ENCODE data around the gene C7orf57.

The C7orf57 gene

DNA sequence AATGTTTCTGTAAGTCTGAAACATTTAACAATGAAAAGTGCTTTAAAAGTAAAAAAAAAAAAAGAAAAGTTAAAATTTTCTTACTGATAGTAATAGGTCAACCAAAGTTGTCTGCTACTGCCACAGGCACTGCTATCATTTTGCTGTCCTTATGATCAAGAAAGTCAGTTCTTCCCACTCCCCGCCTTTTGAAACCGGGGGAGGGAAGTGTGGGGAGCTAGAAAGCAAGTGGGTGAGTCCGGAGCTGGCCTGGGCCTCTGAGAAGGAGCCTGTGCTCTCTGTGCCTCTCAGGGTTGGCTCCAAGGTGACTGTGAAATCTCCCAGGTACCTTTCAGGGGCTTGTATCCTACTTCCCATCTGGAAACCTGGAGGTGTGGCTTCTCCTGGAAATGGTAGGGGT, 7.3 kb downstream of the C7orf57 start:
- 100% methylated on average over 1 of the region's 3 CpGs for WGBS (ENCODE audit: insufficient coverage)
- H3K27ac ChIP-seq (ENCODE audit: insufficient read depth in 1 of 2, low read depth in 1 of 2, low read length in 2 of 2, poor library complexity in 1 of 2, severe bottlenecking in 2 of 2) = no peak overlapping the region
- DNase-seq = no peak
- H3K4me1 ChIP-seq (ENCODE audit: control extremely low read depth in 1 of 4, control insufficient read depth in 4 of 4, insufficient read depth in 4 of 4, low read length in 3 of 4) = peaks cover 0 to 6% (median 2%) of the 10 kb centered on the region in 4 experiments
- ChIA-PET POLR2A (no interaction called here), CTCF (no interaction called here)
- peaks cover 0 to 7% (median 1%) of the 10 kb centered on the region in 5 experiments for H3K27me3 ChIP-seq (replicated peaks in 2 of 5; ENCODE audit: control insufficient read depth in 4 of 5, insufficient read depth in 5 of 5, low read length in 4 of 5)
- H3K9me3 ChIP-seq (ENCODE audit: control extremely low read depth in 1 of 5, control insufficient read depth in 4 of 5, insufficient read depth in 2 of 5, low read depth in 1 of 5, low read length in 4 of 5) = no peaks in the 10 kb centered on the region
- no peaks in the 10 kb centered on the region for H3K36me3 ChIP-seq (ENCODE audit: control insufficient read depth in 4 of 4, insufficient read depth in 4 of 4, low read length in 3 of 4)
- no peak overlapping the region for H3K4me3 ChIP-seq (ENCODE audit: control insufficient read depth in 1 of 7, extremely low read depth in 1 of 7, insufficient read depth in 4 of 7, low read depth in 2 of 7, low read length in 6 of 7)

- WGBS (ENCODE audit: insufficient coverage) = 86% methylated on average over 8 of the region's 9 CpGs
- H3K4me3 ChIP-seq (ENCODE audit: control insufficient read depth in 1 of 7, extremely low read depth in 1 of 7, insufficient read depth in 4 of 7, low read depth in 2 of 7, low read length in 6 of 7) = no peak overlapping the region
- no peaks in the 10 kb centered on the region for H3K27me3 ChIP-seq (replicated peaks in 2 of 5; ENCODE audit: control insufficient read depth in 4 of 5, insufficient read depth in 5 of 5, low read length in 4 of 5)
- DNase-seq = no peak
- peaks cover 0 to 6% (median 2%) of the 10 kb centered on the region in 4 experiments for H3K4me1 ChIP-seq (ENCODE audit: control extremely low read depth in 1 of 4, control insufficient read depth in 4 of 4, insufficient read depth in 4 of 4, low read length in 3 of 4)
- no peaks in the 10 kb centered on the region for H3K36me3 ChIP-seq (ENCODE audit: control insufficient read depth in 4 of 4, insufficient read depth in 4 of 4, low read length in 3 of 4)
- POLR2A ChIA-PET = no interaction called here
- H3K9me3 ChIP-seq (ENCODE audit: control extremely low read depth in 1 of 5, control insufficient read depth in 4 of 5, insufficient read depth in 2 of 5, low read depth in 1 of 5, low read length in 4 of 5) = no peaks in the 10 kb centered on the region
- CTCF ChIA-PET = no interaction called here
- no peak overlapping the region for H3K27ac ChIP-seq (ENCODE audit: insufficient read depth in 1 of 2, low read depth in 1 of 2, low read length in 2 of 2, poor library complexity in 1 of 2, severe bottlenecking in 2 of 2)
Measured at GRCh38 chr7:48045195-48045765, 9.9 kb downstream of the C7orf57 start.

DNA sequence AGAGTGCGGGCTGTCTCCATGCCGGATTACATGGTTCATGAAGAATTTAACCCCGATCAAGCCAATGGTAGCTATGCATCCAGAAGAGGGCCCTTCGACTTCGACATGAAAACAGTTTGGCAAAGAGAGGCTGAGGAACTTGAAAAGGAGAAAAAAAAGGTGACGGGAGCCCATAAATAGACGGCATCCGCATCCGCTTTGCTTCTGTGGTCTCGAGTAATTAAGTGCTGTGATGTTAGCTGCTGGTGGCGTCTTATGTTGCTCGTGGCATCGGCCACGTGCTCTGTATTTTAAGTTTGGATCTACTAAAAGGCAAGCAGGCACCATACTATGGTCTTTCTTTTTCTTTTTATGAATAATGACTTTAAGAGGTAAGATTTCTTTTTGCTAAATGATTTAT, 11.1 kb downstream of the C7orf57 start:
- Histone ChIP-seq H3K27me3 (replicated peaks in 2 of 5; ENCODE audit: control insufficient read depth in 4 of 5, insufficient read depth in 5 of 5, low read length in 4 of 5) (no peaks in the 10 kb centered on the region), H3K4me3 (ENCODE audit: control insufficient read depth in 1 of 7, extremely low read depth in 1 of 7, insufficient read depth in 4 of 7, low read depth in 2 of 7, low read length in 6 of 7) (no peak overlapping the region), H3K9me3 (ENCODE audit: control extremely low read depth in 1 of 5, control insufficient read depth in 4 of 5, insufficient read depth in 2 of 5, low read depth in 1 of 5, low read length in 4 of 5) (no peaks in the 10 kb centered on the region), H3K4me1 (ENCODE audit: control extremely low read depth in 1 of 4, control insufficient read depth in 4 of 4, insufficient read depth in 4 of 4, low read length in 3 of 4) (peaks cover 0 to 6% (median 2%) of the 10 kb centered on the region in 4 experiments), H3K27ac (ENCODE audit: insufficient read depth in 1 of 2, low read depth in 1 of 2, low read length in 2 of 2, poor library complexity in 1 of 2, severe bottlenecking in 2 of 2) (no peak overlapping the region), H3K36me3 (ENCODE audit: control insufficient read depth in 4 of 4, insufficient read depth in 4 of 4, low read length in 3 of 4) (no peaks in the 10 kb centered on the region)
- CTCF ChIA-PET = interaction anchor here (1.6 kb wide), 1 partner anchor 53 kb away, joined by 3 read pairs; no protein-coding TSS in a partner anchor
- DNase-seq = peak in 2 of 3 donors; percentile 71 to 79
- POLR2A ChIA-PET = no interaction called here
- WGBS (ENCODE audit: insufficient coverage) = 52% methylated on average over 9 of the region's 14 CpGs

- H3K27ac ChIP-seq (ENCODE audit: insufficient read depth in 1 of 2, low read depth in 1 of 2, low read length in 2 of 2, poor library complexity in 1 of 2, severe bottlenecking in 2 of 2) = no peak overlapping the region
- no peaks in the 10 kb centered on the region for H3K27me3 ChIP-seq (replicated peaks in 2 of 5; ENCODE audit: control insufficient read depth in 4 of 5, insufficient read depth in 5 of 5, low read length in 4 of 5)
- POLR2A ChIA-PET = no interaction called here
- H3K4me3 ChIP-seq (ENCODE audit: control insufficient read depth in 1 of 7, extremely low read depth in 1 of 7, insufficient read depth in 4 of 7, low read depth in 2 of 7, low read length in 6 of 7) = no peak overlapping the region
- no peaks in the 10 kb centered on the region for H3K9me3 ChIP-seq (ENCODE audit: control extremely low read depth in 1 of 5, control insufficient read depth in 4 of 5, insufficient read depth in 2 of 5, low read depth in 1 of 5, low read length in 4 of 5)
- no peak for DNase-seq
- CTCF ChIA-PET = no interaction called here
- peaks cover 0 to 6% (median 2%) of the 10 kb centered on the region in 4 experiments for H3K4me1 ChIP-seq (ENCODE audit: control extremely low read depth in 1 of 4, control insufficient read depth in 4 of 4, insufficient read depth in 4 of 4, low read length in 3 of 4)
- H3K36me3 ChIP-seq (ENCODE audit: control insufficient read depth in 4 of 4, insufficient read depth in 4 of 4, low read length in 3 of 4) = no peaks in the 10 kb centered on the region
- WGBS (ENCODE audit: insufficient coverage) = 100% methylated on average over 8 of the region's 8 CpGs
Measured at GRCh38 chr7:48048113-48048512, 12.8 kb downstream of the C7orf57 start.

DNA sequence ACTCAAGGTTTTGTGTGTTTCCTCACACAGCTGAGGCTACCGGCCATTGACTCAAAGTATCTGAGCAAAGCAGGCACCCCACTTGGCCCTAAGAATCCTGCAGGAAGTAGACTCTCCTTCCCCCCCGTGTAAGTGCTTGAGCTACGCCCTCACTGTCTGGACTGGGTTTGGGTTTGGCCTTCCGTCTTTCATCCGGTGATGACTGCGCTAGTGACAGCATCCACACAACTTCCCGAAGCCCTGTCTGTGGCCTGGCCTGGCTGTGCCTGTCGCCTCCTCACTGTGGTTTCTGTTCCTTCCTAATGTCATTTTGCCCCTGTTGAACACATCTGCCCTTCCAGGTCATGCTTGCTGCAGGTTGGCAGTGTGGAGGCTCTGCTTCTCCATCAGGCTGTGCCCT, 14.5 kb downstream of the C7orf57 start:
- Histone ChIP-seq H3K27ac (ENCODE audit: insufficient read depth in 1 of 2, low read depth in 1 of 2, low read length in 2 of 2, poor library complexity in 1 of 2, severe bottlenecking in 2 of 2) (no peak overlapping the region), H3K4me1 (ENCODE audit: control extremely low read depth in 1 of 4, control insufficient read depth in 4 of 4, insufficient read depth in 4 of 4, low read length in 3 of 4) (peaks cover 0 to 4% (median 1%) of the 10 kb centered on the region in 4 experiments), H3K36me3 (ENCODE audit: control insufficient read depth in 4 of 4, insufficient read depth in 4 of 4, low read length in 3 of 4) (no peaks in the 10 kb centered on the region), H3K27me3 (replicated peaks in 2 of 5; ENCODE audit: control insufficient read depth in 4 of 5, insufficient read depth in 5 of 5, low read length in 4 of 5) (no peaks in the 10 kb centered on the region), H3K9me3 (ENCODE audit: control extremely low read depth in 1 of 5, control insufficient read depth in 4 of 5, insufficient read depth in 2 of 5, low read depth in 1 of 5, low read length in 4 of 5) (no peaks in the 10 kb centered on the region), H3K4me3 (ENCODE audit: control insufficient read depth in 1 of 7, extremely low read depth in 1 of 7, insufficient read depth in 4 of 7, low read depth in 2 of 7, low read length in 6 of 7) (no peak overlapping the region)
- WGBS (ENCODE audit: insufficient coverage) = 83% methylated on average over 8 of the region's 8 CpGs
- ChIA-PET CTCF (no interaction called here), POLR2A (no interaction called here)
- DNase-seq = no peak

DNA sequence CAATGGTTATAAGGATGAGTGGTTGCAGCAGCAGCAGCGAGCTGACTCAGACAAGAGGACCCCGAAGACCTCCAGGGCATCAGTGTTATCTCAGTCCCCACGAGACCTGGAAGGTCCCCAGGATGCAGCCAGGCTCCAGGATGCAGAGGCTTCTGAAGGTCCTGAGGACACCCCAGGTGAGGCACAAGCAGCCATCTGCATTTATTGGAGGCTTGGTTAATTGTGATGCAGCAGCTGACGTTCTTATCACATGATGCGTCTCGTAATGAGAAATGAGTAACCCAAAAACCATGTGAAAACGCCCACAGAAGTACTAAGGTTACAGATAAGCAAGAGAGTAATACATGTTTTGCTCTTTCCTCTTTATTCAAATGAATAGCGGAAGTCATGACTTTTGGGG, 17.4 kb downstream of the C7orf57 start:
- Histone ChIP-seq H3K4me1 (ENCODE audit: control extremely low read depth in 1 of 4, control insufficient read depth in 4 of 4, insufficient read depth in 4 of 4, low read length in 3 of 4) (no peaks in the 10 kb centered on the region), H3K4me3 (ENCODE audit: control insufficient read depth in 1 of 7, extremely low read depth in 1 of 7, insufficient read depth in 4 of 7, low read depth in 2 of 7, low read length in 6 of 7) (no peak overlapping the region), H3K27me3 (replicated peaks in 2 of 5; ENCODE audit: control insufficient read depth in 4 of 5, insufficient read depth in 5 of 5, low read length in 4 of 5) (no peaks in the 10 kb centered on the region), H3K36me3 (ENCODE audit: control insufficient read depth in 4 of 4, insufficient read depth in 4 of 4, low read length in 3 of 4) (no peaks in the 10 kb centered on the region), H3K27ac (ENCODE audit: insufficient read depth in 1 of 2, low read depth in 1 of 2, low read length in 2 of 2, poor library complexity in 1 of 2, severe bottlenecking in 2 of 2) (no peak overlapping the region), H3K9me3 (ENCODE audit: control extremely low read depth in 1 of 5, control insufficient read depth in 4 of 5, insufficient read depth in 2 of 5, low read depth in 1 of 5, low read length in 4 of 5) (no peaks in the 10 kb centered on the region)
- ChIA-PET CTCF (interaction anchor here (1.2 kb wide), 1 partner anchor 16 kb away, joined by 3 read pairs; no protein-coding TSS in a partner anchor), POLR2A (no interaction called here)
- DNase-seq = no peak
- WGBS (ENCODE audit: insufficient coverage) = 82% methylated on average over 7 of the region's 8 CpGs

DNA sequence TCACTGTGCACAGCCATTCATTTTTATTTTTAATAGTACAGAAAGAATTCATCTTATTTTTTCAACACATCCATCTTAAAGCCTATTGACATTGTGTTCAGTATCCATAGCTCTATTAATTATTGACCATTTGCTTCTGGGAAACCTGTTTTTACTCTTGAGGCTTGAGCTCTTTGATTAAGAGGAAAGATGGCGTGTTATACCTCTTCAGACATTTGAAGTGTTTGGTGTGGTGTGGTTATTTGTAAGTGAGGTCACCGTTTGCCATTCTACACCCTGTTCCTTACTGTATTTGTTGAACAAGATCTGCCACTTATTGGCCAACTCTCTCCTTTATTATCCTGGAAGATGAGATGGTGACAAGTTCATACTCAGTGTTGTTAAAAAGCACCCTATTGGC, 18.4 kb downstream of the C7orf57 start:
- CTCF ChIA-PET = no interaction called here
- WGBS (ENCODE audit: insufficient coverage) = no CpG with 5 or more reads among the region's 2 CpGs
- H3K9me3 ChIP-seq (ENCODE audit: control extremely low read depth in 1 of 5, control insufficient read depth in 4 of 5, insufficient read depth in 2 of 5, low read depth in 1 of 5, low read length in 4 of 5) = no peaks in the 10 kb centered on the region
- H3K36me3 ChIP-seq (ENCODE audit: control insufficient read depth in 4 of 4, insufficient read depth in 4 of 4, low read length in 3 of 4) = no peaks in the 10 kb centered on the region
- DNase-seq = no peak
- POLR2A ChIA-PET = no interaction called here
- H3K27ac ChIP-seq (ENCODE audit: insufficient read depth in 1 of 2, low read depth in 1 of 2, low read length in 2 of 2, poor library complexity in 1 of 2, severe bottlenecking in 2 of 2) = no peak overlapping the region
- no peak overlapping the region for H3K4me3 ChIP-seq (ENCODE audit: control insufficient read depth in 1 of 7, extremely low read depth in 1 of 7, insufficient read depth in 4 of 7, low read depth in 2 of 7, low read length in 6 of 7)
- no peaks in the 10 kb centered on the region for H3K27me3 ChIP-seq (replicated peaks in 2 of 5; ENCODE audit: control insufficient read depth in 4 of 5, insufficient read depth in 5 of 5, low read length in 4 of 5)
- H3K4me1 ChIP-seq (ENCODE audit: control extremely low read depth in 1 of 4, control insufficient read depth in 4 of 4, insufficient read depth in 4 of 4, low read length in 3 of 4) = no peaks in the 10 kb centered on the region
